ENCODE results near the gene MN1. TPM values are rescaled to one million over a fixed set of nuclear protein-coding genes. Genes with fewer than 3 reads are reported as not detected.

Gene MN1
- total RNA-seq, 1 donor from 2014 or later: 6.1 TPM

DNA sequence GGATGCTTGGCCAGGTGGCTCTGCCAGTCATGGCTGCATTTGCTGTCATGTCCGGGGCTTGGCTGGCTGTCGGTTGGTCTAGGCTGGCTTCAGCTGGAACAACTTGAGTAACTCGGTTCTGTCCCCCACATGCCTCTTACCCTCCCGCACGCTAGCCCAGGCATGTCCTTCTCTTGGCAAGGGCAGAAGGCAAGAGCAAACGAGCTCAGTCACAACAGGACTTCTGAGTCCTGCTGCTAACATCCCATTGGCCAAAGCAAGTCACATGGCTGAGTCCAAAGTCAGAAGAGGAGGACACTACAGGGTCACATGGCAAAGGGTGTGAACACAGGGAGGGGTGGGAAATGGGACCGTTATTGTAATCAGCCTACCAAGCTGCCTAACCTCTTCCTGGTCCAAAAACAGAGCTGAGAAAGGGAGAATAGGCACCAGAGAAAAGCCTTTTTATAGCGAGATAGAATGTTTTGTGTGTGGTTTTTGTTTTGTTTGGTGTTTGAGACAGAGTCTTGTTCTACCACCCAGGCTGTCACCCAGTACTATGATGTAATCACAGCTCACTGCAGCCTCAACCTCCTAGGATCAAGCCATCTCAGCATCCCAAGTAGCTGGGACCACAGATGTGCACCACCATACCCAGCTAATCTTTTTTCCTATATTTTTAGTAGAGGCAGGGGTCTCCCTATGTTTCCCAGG lies 81.9 kb downstream of the MN1 start:
- Histone ChIP-seq H3K36me3 (no peaks in the 10 kb centered on the region), H3K27me3 (no peaks in the 10 kb centered on the region), H3K27ac (peak overlapping the region; percentile 75), H3K4me3 (no peak overlapping the region), H3K4me1 (peaks cover 36% of the 10 kb centered on the region), H3K9me3 (no peaks in the 10 kb centered on the region)
- intact Hi-C loops (cut with DNase I): no loop called here
- peak in 1 of 2 donors; percentile 41 for TF ChIP-seq POLR2AphosphoS5 (IDR thresholded peaks at IDR 0.05; ENCODE audit: insufficient read depth in 1 of 2, low read depth in 1 of 2)
- TF ChIP-seq, protein P1, sequence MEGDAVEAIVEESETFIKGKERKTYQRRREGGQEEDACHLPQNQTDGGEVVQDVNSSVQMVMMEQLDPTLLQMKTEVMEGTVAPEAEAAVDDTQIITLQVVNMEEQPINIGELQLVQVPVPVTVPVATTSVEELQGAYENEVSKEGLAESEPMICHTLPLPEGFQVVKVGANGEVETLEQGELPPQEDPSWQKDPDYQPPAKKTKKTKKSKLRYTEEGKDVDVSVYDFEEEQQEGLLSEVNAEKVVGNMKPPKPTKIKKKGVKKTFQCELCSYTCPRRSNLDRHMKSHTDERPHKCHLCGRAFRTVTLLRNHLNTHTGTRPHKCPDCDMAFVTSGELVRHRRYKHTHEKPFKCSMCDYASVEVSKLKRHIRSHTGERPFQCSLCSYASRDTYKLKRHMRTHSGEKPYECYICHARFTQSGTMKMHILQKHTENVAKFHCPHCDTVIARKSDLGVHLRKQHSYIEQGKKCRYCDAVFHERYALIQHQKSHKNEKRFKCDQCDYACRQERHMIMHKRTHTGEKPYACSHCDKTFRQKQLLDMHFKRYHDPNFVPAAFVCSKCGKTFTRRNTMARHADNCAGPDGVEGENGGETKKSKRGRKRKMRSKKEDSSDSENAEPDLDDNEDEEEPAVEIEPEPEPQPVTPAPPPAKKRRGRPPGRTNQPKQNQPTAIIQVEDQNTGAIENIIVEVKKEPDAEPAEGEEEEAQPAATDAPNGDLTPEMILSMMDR (IDR thresholded peaks at IDR 0.05): no peak
- peak in 1 of 2 donors; percentile 92 for DNase-seq (ENCODE audit: extremely low spot score in 2 of 2)

DNA sequence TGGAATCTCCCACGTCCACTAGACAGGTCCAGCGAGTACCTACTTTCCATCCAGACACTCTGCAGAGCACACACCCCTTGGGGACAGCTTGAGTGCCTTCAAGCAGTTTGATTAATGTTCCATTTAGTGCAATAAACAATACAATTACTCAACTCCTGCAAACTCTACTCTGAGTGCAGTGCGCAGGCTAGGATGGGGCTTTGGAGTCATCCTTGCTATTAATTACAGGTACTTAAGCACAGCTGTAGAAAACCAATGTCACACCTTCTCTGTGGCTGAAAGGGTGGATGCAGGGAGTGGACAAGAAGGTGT lies 82.6 kb downstream of the MN1 start:
- H3K9me3 ChIP-seq: no peaks in the 10 kb centered on the region
- H3K4me3 ChIP-seq: no peak overlapping the region
- H3K27ac ChIP-seq: peak overlapping the region; percentile 75
- DNase-seq (ENCODE audit: extremely low spot score in 2 of 2): no peak
- peaks cover 36% of the 10 kb centered on the region for H3K4me1 ChIP-seq
- no peaks in the 10 kb centered on the region for H3K36me3 ChIP-seq
- TF ChIP-seq POLR2A (IDR thresholded peaks at IDR 0.05) (no peak), POLR2AphosphoS5 (IDR thresholded peaks at IDR 0.05; ENCODE audit: insufficient read depth in 1 of 2, low read depth in 1 of 2) (no peak)
- TF ChIP-seq, protein P1 (IDR thresholded peaks at IDR 0.05): no peak
- no peaks in the 10 kb centered on the region for H3K27me3 ChIP-seq
- intact Hi-C loops (cut with DNase I): no loop called here

DNA sequence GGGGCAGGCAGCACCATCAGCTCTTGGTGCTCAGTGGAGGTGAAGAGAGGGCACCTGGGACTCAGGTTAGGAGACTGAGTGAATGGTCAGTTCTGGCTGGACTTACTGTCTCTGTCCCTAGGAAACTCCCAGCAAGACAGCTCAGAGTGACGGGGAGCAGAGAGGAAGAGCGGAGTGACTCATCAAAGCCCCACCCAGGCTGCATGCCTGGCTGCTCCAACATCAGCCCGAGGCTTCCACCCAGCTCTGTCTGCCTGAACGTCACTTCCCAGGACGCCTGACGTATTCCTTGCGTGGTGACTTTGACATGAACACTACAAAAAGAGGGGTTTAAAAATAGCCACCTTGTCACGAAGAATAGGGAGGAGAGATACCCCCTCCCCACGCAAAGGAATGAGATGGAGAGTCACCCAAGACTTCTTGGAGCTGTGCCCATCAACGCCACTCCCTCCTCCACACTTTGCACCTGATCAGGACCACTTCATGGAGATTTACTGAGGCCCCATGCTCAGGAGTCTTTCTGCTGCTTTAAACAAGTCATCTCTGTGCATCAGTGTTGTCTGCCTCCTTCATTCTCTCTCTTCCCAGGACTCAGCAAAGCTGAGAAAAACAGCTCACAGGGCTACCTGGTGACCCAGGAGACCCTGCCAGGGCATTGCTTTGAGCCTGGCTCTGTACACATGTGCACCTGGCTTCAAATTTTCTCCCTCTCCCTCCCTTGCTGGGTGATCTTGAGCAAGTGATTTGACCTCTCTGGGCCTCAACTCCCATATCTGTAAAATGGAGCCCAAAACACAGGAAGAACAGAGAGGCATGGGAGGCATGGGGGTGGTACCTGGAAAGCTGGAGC lies 83.1 kb downstream of the MN1 start:
- intact Hi-C loops (cut with DNase I): no loop called here
- H3K4me1 ChIP-seq: peaks cover 36% of the 10 kb centered on the region
- H3K4me3 ChIP-seq: no peak overlapping the region
- peak in 1 of 2 donors; percentile 96 for DNase-seq (ENCODE audit: extremely low spot score in 2 of 2)
- TF ChIP-seq, protein P1 (IDR thresholded peaks at IDR 0.05): no peak
- TF ChIP-seq POLR2AphosphoS5 (IDR thresholded peaks at IDR 0.05; ENCODE audit: insufficient read depth in 1 of 2, low read depth in 1 of 2): peak; percentile 54 to 82
- H3K27me3 ChIP-seq: no peaks in the 10 kb centered on the region
- no peaks in the 10 kb centered on the region for H3K36me3 ChIP-seq
- peak overlapping the region; percentile 75 for H3K27ac ChIP-seq
- no peaks in the 10 kb centered on the region for H3K9me3 ChIP-seq

DNA sequence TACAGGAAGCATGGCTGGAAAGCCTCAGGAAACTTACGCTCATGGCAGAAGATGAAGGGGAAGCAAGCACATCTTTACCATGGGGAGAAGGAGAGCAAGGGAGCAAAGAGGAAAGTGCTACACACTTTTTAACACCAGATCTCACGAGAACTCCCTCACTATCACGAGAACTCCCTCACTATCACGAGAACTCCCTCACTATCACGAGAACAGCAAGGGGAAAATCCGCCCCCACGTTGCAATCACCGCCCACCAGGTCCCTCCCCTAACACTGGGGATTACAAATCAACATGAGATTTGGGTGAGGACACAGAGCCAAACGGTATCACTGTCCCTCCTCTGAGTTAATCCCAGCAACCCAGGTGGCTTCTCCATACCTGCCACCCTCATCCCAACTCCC lies 84.5 kb downstream of the MN1 start:
- TF ChIP-seq, protein P1 (IDR thresholded peaks at IDR 0.05): no peak
- TF ChIP-seq POLR2AphosphoS5 (IDR thresholded peaks at IDR 0.05; ENCODE audit: insufficient read depth in 1 of 2, low read depth in 1 of 2): no peak
- no peak for TF ChIP-seq POLR2A (IDR thresholded peaks at IDR 0.05)
- Histone ChIP-seq H3K4me1 (peaks cover 36% of the 10 kb centered on the region), H3K36me3 (no peaks in the 10 kb centered on the region), H3K27ac (no peak overlapping the region), H3K4me3 (no peak overlapping the region), H3K27me3 (no peaks in the 10 kb centered on the region), H3K9me3 (no peaks in the 10 kb centered on the region)
- no peak for DNase-seq (ENCODE audit: extremely low spot score in 2 of 2)
- intact Hi-C loops (cut with DNase I): no loop called here

DNA sequence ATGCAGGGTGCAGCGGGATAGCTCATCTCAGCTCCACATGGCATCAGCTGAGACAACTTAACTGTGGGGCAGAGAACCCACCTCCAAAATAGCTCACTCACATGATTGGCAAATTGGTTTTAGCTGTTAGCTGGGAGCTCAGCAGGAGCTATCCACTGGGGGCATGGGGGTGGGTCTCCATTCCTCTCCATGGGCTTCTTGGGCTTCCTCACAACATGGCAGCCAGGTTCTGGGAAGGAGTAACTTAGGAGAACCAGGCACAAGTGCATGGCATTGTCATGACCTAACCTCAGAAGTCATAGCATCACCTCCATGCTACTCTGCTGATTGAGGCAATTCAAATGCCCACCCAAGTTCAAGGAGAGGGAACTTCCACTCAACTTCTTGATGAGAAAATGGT lies 85.5 kb downstream of the MN1 start:
- peaks cover 36% of the 10 kb centered on the region for H3K4me1 ChIP-seq
- no peaks in the 10 kb centered on the region for H3K9me3 ChIP-seq
- no peak overlapping the region for H3K4me3 ChIP-seq
- no peaks in the 10 kb centered on the region for H3K27me3 ChIP-seq
- no peaks in the 10 kb centered on the region for H3K36me3 ChIP-seq
- intact Hi-C loops (cut with DNase I): no loop called here
- TF ChIP-seq POLR2AphosphoS5 (IDR thresholded peaks at IDR 0.05; ENCODE audit: insufficient read depth in 1 of 2, low read depth in 1 of 2): no peak
- TF ChIP-seq POLR2A (IDR thresholded peaks at IDR 0.05): no peak
- TF ChIP-seq, protein P1 (IDR thresholded peaks at IDR 0.05): no peak
- H3K27ac ChIP-seq: no peak overlapping the region
- no peak for DNase-seq (ENCODE audit: extremely low spot score in 2 of 2)

All from vagina (tissue), 2 donors.